K562 (cell line): Measurements from ENCODE around the gene BCAN.

ENCODE experiments used
- EZH2 ChIP-seq: IDR thresholded peaks from 2 replicates; pipeline ENCODE4 v1.6.1; 2012; ENCODE audit warnings: low read depth, mild to moderate bottlenecking, inconsistent platforms, low read length, borderline replicate concordance
- GTF2F1 ChIP-seq: IDR thresholded peaks from 2 replicates; pipeline ENCODE4 v1.6.1; 2011; ENCODE audit warnings: low read depth, low read length, improper control_type of control experiment
- MAFG ChIP-seq: fragments of 450-650 bp; conservative IDR thresholded peaks from 2 replicates; pipeline ENCODE4 v1.6.1; 2016; ENCODE audit warnings: missing genetic modification characterization, missing compliant biosample characterization
- MTA3 ChIP-seq: fragments of 450-650 bp; formaldehyde crosslinking; IDR thresholded peaks from 2 replicates; pipeline ENCODE4 v1.6.1; 2017; ENCODE audit warnings: mild to moderate bottlenecking, borderline replicate concordance
- POLR2AphosphoS5 ChIP-seq: IDR thresholded peaks from 2 replicates; pipeline ENCODE4 v1.6.1; 2011; ENCODE audit warnings: mild to moderate bottlenecking, low read depth, low read length, moderate library complexity; ENCODE audit not compliant: control insufficient read depth, insufficient read depth

GRCh38 chr1:156632355-156632754 lies 9.6 kb upstream of the BCAN start:
- TF ChIP-seq MTA3 (no peak), EZH2 (no peak), MAFG (no peak), GTF2F1 (no peak), POLR2AphosphoS5 (no peak)
